Measurements from ENCODE around the gene GPR107. TPM values are rescaled to one million over a fixed set of nuclear protein-coding genes. Genes with fewer than 3 reads are reported as not detected.

Gene GPR107
- total and polyA plus RNA-seq, 7 donors, result 3.6 to 34.1 (median 19.6) TPM

- Histone ChIP-seq H3K4me1 (peaks cover 0 to 96% (median 87%) of the 10 kb centered on the region in 4 donors), H3K4me3 (peak overlapping the region in 2 of 4 donors; percentile 9 to 10), H3K27ac (peak overlapping the region; percentile 94 to 99 (median 96)), H3K36me3 (no peaks in the 10 kb centered on the region), H3K9me3 (no peaks in the 10 kb centered on the region), H3K27me3 (no peaks in the 10 kb centered on the region)
- WGBS, 2 donors, result 34 to 43% methylated on average over 7 of the region's 7 CpGs
- TF ChIP-seq POLR2A (IDR thresholded peaks at IDR 0.05) (no peak), EP300 (IDR thresholded peaks at IDR 0.05) (no peak), POLR2AphosphoS5 (IDR thresholded peaks at IDR 0.05) (peak in 1 of 4 donors; percentile 9), CTCF (IDR thresholded peaks at IDR 0.05) (no peak)
- no peak for DNase-seq
- intact Hi-C loops (cut with DNase I), result loop anchor here (5.0 kb wide), 1 partner anchor 149 kb away; no protein-coding TSS in a partner anchor
These were observed 129.5 kb downstream of the GPR107 start for GRCh38 chr9:130183133-130183762.

GRCh38 chr9:130185017-130185416 lies 131.3 kb downstream of the GPR107 start:
- TF ChIP-seq POLR2AphosphoS5 (IDR thresholded peaks at IDR 0.05) (peak; percentile 64 to 78 (median 70)), CTCF (IDR thresholded peaks at IDR 0.05) (no peak), POLR2A (IDR thresholded peaks at IDR 0.05) (no peak), EP300 (IDR thresholded peaks at IDR 0.05) (peak in 2 of 4 donors; percentile 48 to 66)
- Histone ChIP-seq H3K9me3 (no peaks in the 10 kb centered on the region), H3K4me1 (peaks cover 0 to 98% (median 95%) of the 10 kb centered on the region in 4 donors), H3K27ac (peak overlapping the region; percentile 94 to 99 (median 96)), H3K4me3 (peak overlapping the region in 3 of 4 donors; percentile 6 to 55 (median 47)), H3K36me3 (no peaks in the 10 kb centered on the region), H3K27me3 (no peaks in the 10 kb centered on the region)
- WGBS, 2 donors, result 85 to 93% methylated on average over 15 of the region's 15 CpGs
- intact Hi-C loops (cut with DNase I), result no loop called here
- no peak for DNase-seq

- 74 to 89% methylated on average over 17 of the region's 17 CpGs for WGBS, 2 donors
- no peak for DNase-seq
- Histone ChIP-seq H3K27me3 (no peaks in the 10 kb centered on the region), H3K9me3 (no peaks in the 10 kb centered on the region), H3K36me3 (no peaks in the 10 kb centered on the region), H3K27ac (peak overlapping the region; percentile 94 to 99 (median 96)), H3K4me3 (peak overlapping the region in 3 of 4 donors; percentile 6 to 55 (median 47)), H3K4me1 (peaks cover 0 to 99% (median 97%) of the 10 kb centered on the region in 4 donors)
- no peak for TF ChIP-seq POLR2A (IDR thresholded peaks at IDR 0.05)
- TF ChIP-seq CTCF (IDR thresholded peaks at IDR 0.05), result no peak
- no peak for TF ChIP-seq EP300 (IDR thresholded peaks at IDR 0.05)
- TF ChIP-seq POLR2AphosphoS5 (IDR thresholded peaks at IDR 0.05), result no peak
- intact Hi-C loops (cut with DNase I), result no loop called here
These were observed 131.9 kb downstream of the GPR107 start for GRCh38 chr9:130185490-130186031.

- WGBS, 2 donors, result 75 to 77% methylated on average over 6 of the region's 6 CpGs
- TF ChIP-seq POLR2AphosphoS5 (IDR thresholded peaks at IDR 0.05) (peak; percentile 31 to 56 (median 40)), POLR2A (IDR thresholded peaks at IDR 0.05) (no peak), EP300 (IDR thresholded peaks at IDR 0.05) (peak in 2 of 4 donors; percentile 62 to 67)
- Histone ChIP-seq H3K4me1 (peaks cover 0 to 99% (median 97%) of the 10 kb centered on the region in 4 donors), H3K27me3 (no peaks in the 10 kb centered on the region), H3K27ac (peak overlapping the region; percentile 94 to 99 (median 96)), H3K4me3 (peak overlapping the region in 3 of 4 donors; percentile 47 to 55 (median 47)), H3K9me3 (no peaks in the 10 kb centered on the region), H3K36me3 (no peaks in the 10 kb centered on the region)
- intact Hi-C loops (cut with DNase I), result no loop called here
- peak; percentile 89 for DNase-seq
These were observed 132.3 kb downstream of the GPR107 start for GRCh38 chr9:130186051-130186450.

- intact Hi-C loops (cut with DNase I), result no loop called here
- TF ChIP-seq POLR2AphosphoS5 (IDR thresholded peaks at IDR 0.05) (peak; percentile 66 to 76 (median 74)), POLR2A (IDR thresholded peaks at IDR 0.05) (peak; percentile 26 to 35), EP300 (IDR thresholded peaks at IDR 0.05) (no peak), CTCF (IDR thresholded peaks at IDR 0.05) (no peak)
- H3K4me3 ChIP-seq, result peak overlapping the region; percentile 21 to 55 (median 47)
These were observed 133.3 kb downstream of the GPR107 start for GRCh38 chr9:130186839-130187522.

More at GRCh38 chr9:130186839-130187522, 133.3 kb downstream of the GPR107 start:
- Histone ChIP-seq H3K27me3 (no peaks in the 10 kb centered on the region), H3K27ac (peak overlapping the region; percentile 94 to 99 (median 96)), H3K4me1 (peaks cover 0 to 99% (median 97%) of the 10 kb centered on the region in 4 donors), H3K36me3 (no peaks in the 10 kb centered on the region), H3K9me3 (no peaks in the 10 kb centered on the region)
- 23 to 66% methylated on average over 25 of the region's 25 CpGs for WGBS, 2 donors
- DNase-seq, result peak; percentile 90
